Fibroblast of the aortic adventitia (primary cell): Measurements from ENCODE around the gene CGB5. TPM values are rescaled to one million over a fixed set of nuclear protein-coding genes. Genes with fewer than 3 reads are reported as not detected.
"Not testable (repeated sequence)": the region's sequence is repeated elsewhere in the genome, so short reads cannot be mapped to it uniquely, and the experiment has no call there.

ENCODE experiments used
- DNase-seq: peaks from one replicate; pipeline ENCODE4 v3.0.0-alpha.2; 2010; ENCODE audit warnings: low read depth
- H3K4me3 ChIP-seq: 2 replicates; pipeline ENCODE4 v1.5.1; 2011; ENCODE audit warnings: low read depth, mild to moderate bottlenecking, control low read depth, low read length, moderate library complexity
- CTCF ChIP-seq: IDR thresholded peaks from 2 replicates; pipeline ENCODE4 v1.5.1; 2011; ENCODE audit warnings: mild to moderate bottlenecking, low read length, control low read depth, inconsistent platforms; ENCODE audit not compliant: insufficient read depth
- total RNA-seq: library from RNA; depleted of rRNA; stranded (reverse); fragments of >200 nt; gene quantifications from 2 replicates; pipeline ENCODE4 v1.2.3, GENCODE V29; 2012; ENCODE audit warnings: low replicate concordance

Gene CGB5
- total RNA-seq, 1 donor = not detected

- no peak for TF ChIP-seq CTCF
- no peak for DNase-seq
- H3K4me3 ChIP-seq = peak within 1 kb of the TSS; percentile 46
Observed at GRCh38 chr19:49017041-49017665, 26.5 kb upstream of the CGB5 start, which contains the start of gene LHB. TSS of gene LHB (minus strand) at chr19:49017091. CDS start at chr19:49017081, 10 bp downstream.

GRCh38 chr19:49017666-49018351 lies 25.8 kb upstream of the CGB5 start:
- peak overlapping the region; percentile 46 for H3K4me3 ChIP-seq
- peak; percentile 30 for DNase-seq
- TF ChIP-seq CTCF = peak; percentile 67

GRCh38 chr19:49018388-49019241 lies 25.0 kb upstream of the CGB5 start:
- H3K4me3 ChIP-seq = peak overlapping the region; percentile 46
- not testable (repeated sequence) for DNase-seq

GRCh38 chr19:49019242-49019932 lies 24.3 kb upstream of the CGB5 start:
- no peak for DNase-seq
- peak overlapping the region; percentile 9 for H3K4me3 ChIP-seq
- peak; percentile 7 for TF ChIP-seq CTCF

GRCh38 chr19:49020342-49020741 lies 23.3 kb upstream of the CGB5 start:
- no peak overlapping the region for H3K4me3 ChIP-seq
- no peak for DNase-seq
- TF ChIP-seq CTCF = no peak

GRCh38 chr19:49020931-49021895 lies 22.4 kb upstream of the CGB5 start:
- no peak for DNase-seq
- H3K4me3 ChIP-seq = no peak overlapping the region
- no peak for TF ChIP-seq CTCF
